Measurements from ENCODE around the gene MPRIP.

The MPRIP gene

GRCh38 chr17:17129466-17129865 is 87.2 kb downstream of the MPRIP start:
- TF ChIP-seq FOXP2 (optimal IDR thresholded peaks at IDR 0.05; ENCODE audit: borderline replicate concordance, extremely low read depth, extremely low read length, insufficient read depth) (no peak), REST (IDR thresholded peaks at IDR 0.05; ENCODE audit: insufficient read depth in 1 of 2, low read depth in 2 of 2, low read length in 2 of 2) (no peak)

GRCh38 chr17:17130077-17130844 is 88.0 kb downstream of the MPRIP start:
- no peak for TF ChIP-seq TAF1 (IDR thresholded peaks at IDR 0.05; ENCODE audit: borderline replicate concordance, insufficient read depth, low read length)
- no peak for TF ChIP-seq SIN3A (IDR thresholded peaks at IDR 0.05; ENCODE audit: borderline replicate concordance, insufficient read depth, low read length)
- TF ChIP-seq FOXP2 (optimal IDR thresholded peaks at IDR 0.05; ENCODE audit: borderline replicate concordance, extremely low read depth, extremely low read length, insufficient read depth): no peak
- TF ChIP-seq POLR2AphosphoS5 (IDR thresholded peaks at IDR 0.05; ENCODE audit: low read depth, low read length): no peak
- no peak for TF ChIP-seq REST (IDR thresholded peaks at IDR 0.05; ENCODE audit: insufficient read depth in 1 of 2, low read depth in 2 of 2, low read length in 2 of 2)

- TF ChIP-seq TAF1 (IDR thresholded peaks at IDR 0.05; ENCODE audit: borderline replicate concordance, insufficient read depth, low read length) (no peak), REST (IDR thresholded peaks at IDR 0.05; ENCODE audit: insufficient read depth in 1 of 2, low read depth in 2 of 2, low read length in 2 of 2) (no peak), POLR2AphosphoS5 (IDR thresholded peaks at IDR 0.05; ENCODE audit: low read depth, low read length) (no peak), SIN3A (IDR thresholded peaks at IDR 0.05; ENCODE audit: borderline replicate concordance, insufficient read depth, low read length) (no peak), FOXP2 (optimal IDR thresholded peaks at IDR 0.05; ENCODE audit: borderline replicate concordance, extremely low read depth, extremely low read length, insufficient read depth) (no peak)
Observed at GRCh38 chr17:17131839-17132238, 89.6 kb downstream of the MPRIP start.

GRCh38 chr17:17132746-17133145 is 90.5 kb downstream of the MPRIP start:
- no peak for TF ChIP-seq FOXP2 (optimal IDR thresholded peaks at IDR 0.05; ENCODE audit: borderline replicate concordance, extremely low read depth, extremely low read length, insufficient read depth)
- TF ChIP-seq SIN3A (IDR thresholded peaks at IDR 0.05; ENCODE audit: borderline replicate concordance, insufficient read depth, low read length): no peak
- TF ChIP-seq REST (IDR thresholded peaks at IDR 0.05; ENCODE audit: insufficient read depth in 1 of 2, low read depth in 2 of 2, low read length in 2 of 2): no peak
- no peak for TF ChIP-seq TAF1 (IDR thresholded peaks at IDR 0.05; ENCODE audit: borderline replicate concordance, insufficient read depth, low read length)
- no peak for TF ChIP-seq POLR2AphosphoS5 (IDR thresholded peaks at IDR 0.05; ENCODE audit: low read depth, low read length)
